Activated naive CD8-positive, alpha-beta T cell treated with anti-CD3 and anti-CD28 coated beads, Interleukin-2, amount 10 ng/mL, durations not matched to agents 7 days and 5 days (primary cell): ENCODE data around the gene VTI1A. TPM values are rescaled to one million over a fixed set of nuclear protein-coding genes. Genes with fewer than 3 reads are reported as not detected.
"Not testable (repeated sequence)": the region's sequence is repeated elsewhere in the genome, so short reads cannot be mapped to it uniquely, and the experiment has no call there.

Source experiments
- ATAC-seq: fragments of 150-1000 bp; cut with Tn5 transposase; one replicate; pipeline ENCODE4 v1.10.0; 2021; ENCODE audit warnings: low read depth, moderate library complexity
- POLR2A ChIA-PET: fragments of 350-600 bp; sonication (Branson Sonifier 250); formaldehyde crosslinking; loops from one replicate; lab custom pipeline; 2021; ENCODE audit warnings: antibody characterized with exemption; lab: Charles Lee
- DNase-seq: peaks from one replicate; pipeline ENCODE4 v3.0.0; 2021
- H3K27ac Mint-ChIP-seq: one replicate; pipeline ENCODE4 v1.8.0; 2022; ENCODE audit warnings: mild to moderate bottlenecking, mixed read lengths
- H3K27me3 Mint-ChIP-seq: one replicate; pipeline ENCODE4 v1.8.0; 2022; ENCODE audit warnings: mild to moderate bottlenecking, moderate library complexity, mixed read lengths
- H3K36me3 Mint-ChIP-seq: one replicate; pipeline ENCODE4 v1.8.0; 2021; ENCODE audit warnings: mild to moderate bottlenecking, mixed read lengths
- H3K4me1 Mint-ChIP-seq: one replicate; pipeline ENCODE4 v1.8.0; 2021; ENCODE audit warnings: mixed read lengths
- H3K4me3 Mint-ChIP-seq: one replicate; pipeline ENCODE4 v1.8.0; 2022; ENCODE audit warnings: mild to moderate bottlenecking, moderate library complexity, mixed read lengths
- H3K9me3 Mint-ChIP-seq: one replicate; pipeline ENCODE4 v1.8.0; 2021; ENCODE audit warnings: mixed read lengths
- microRNA-seq: library from miRNA; unstranded; fragments of <30 nt; microRNA quantifications from one replicate; pipeline ENCODE4 v1.2.0, GENCODE V29; 2022
- total RNA-seq, 2 experiments: library from RNA; stranded (reverse); gene quantifications; one replicate each; pipeline ENCODE4 v1.2.3, GENCODE V29; 2021

Gene VTI1A
- total RNA-seq, 2 experiments from 2014 or later, result 43.2 to 45.1 TPM

GRCh38 chr10:112855134-112855533, 408.1 kb downstream of the VTI1A start:
- no peak overlapping the region for H3K27ac Mint-ChIP-seq
- no peak overlapping the region for H3K4me3 Mint-ChIP-seq
- H3K9me3 Mint-ChIP-seq, result peaks cover 9% of the 10 kb centered on the region
- no peaks in the 10 kb centered on the region for H3K4me1 Mint-ChIP-seq
- DNase-seq, result no peak
- POLR2A ChIA-PET, result no interaction called here
- no peak for ATAC-seq
- peaks cover 7% of the 10 kb centered on the region for H3K27me3 Mint-ChIP-seq
- H3K36me3 Mint-ChIP-seq, result no peaks in the 10 kb centered on the region

- DNase-seq, result no peak
- ATAC-seq, result no peak
- POLR2A ChIA-PET, result no interaction called here
- Mint-ChIP-seq H3K4me3 (no peak overlapping the region), H3K4me1 (no peaks in the 10 kb centered on the region), H3K36me3 (no peaks in the 10 kb centered on the region), H3K9me3 (peaks cover 7% of the 10 kb centered on the region), H3K27ac (no peak overlapping the region), H3K27me3 (peaks cover 4% of the 10 kb centered on the region)
Measured at GRCh38 chr10:112857493-112857892, 410.5 kb downstream of the VTI1A start.

GRCh38 chr10:112858986-112859651, 412.1 kb downstream of the VTI1A start:
- H3K9me3 Mint-ChIP-seq, result peaks cover 8% of the 10 kb centered on the region
- no peaks in the 10 kb centered on the region for H3K36me3 Mint-ChIP-seq
- H3K4me3 Mint-ChIP-seq, result no peak overlapping the region
- peaks cover 2% of the 10 kb centered on the region for H3K27me3 Mint-ChIP-seq
- no peak overlapping the region for H3K27ac Mint-ChIP-seq
- DNase-seq, result no peak
- POLR2A ChIA-PET, result no interaction called here
- no peak for ATAC-seq
- no peaks in the 10 kb centered on the region for H3K4me1 Mint-ChIP-seq

- POLR2A ChIA-PET, result no interaction called here
- Mint-ChIP-seq H3K9me3 (peaks cover 8% of the 10 kb centered on the region), H3K36me3 (no peaks in the 10 kb centered on the region), H3K4me1 (no peaks in the 10 kb centered on the region), H3K4me3 (no peak overlapping the region), H3K27me3 (peaks cover 2% of the 10 kb centered on the region), H3K27ac (no peak overlapping the region)
- DNase-seq (no peak), ATAC-seq (no peak)
Measured at GRCh38 chr10:112859793-112860192, 412.8 kb downstream of the VTI1A start.

- H3K4me3 Mint-ChIP-seq, H3K27me3 Mint-ChIP-seq, H3K4me1 Mint-ChIP-seq, POLR2A ChIA-PET, H3K36me3 Mint-ChIP-seq, H3K27ac Mint-ChIP-seq, DNase-seq, ATAC-seq: not testable (repeated sequence)
- H3K9me3 Mint-ChIP-seq, result peaks cover 11% of the 10 kb centered on the region
Measured at GRCh38 chr10:112863461-112863860, 416.4 kb downstream of the VTI1A start.

Small RNA genes lying within 50 kb of the gene (microRNA-seq; reads per million reads assigned to microRNA genes)
- gene MIR4295, result not detected

Other genes with a start within 250 kb of the VTI1A start
- gene TECTB, start 163.8 kb upstream of the VTI1A start, total RNA-seq, result not detected
- 10 to 100 TPM; 55.8 to 59.5 TPM for gene ACSL5, start 73.1 kb upstream of the VTI1A start, total RNA-seq
- 10 to 100 TPM; 48.1 to 51.8 TPM for gene ZDHHC6, start 301 bp upstream of the VTI1A start, total RNA-seq